Body of pancreas (tissue), 4 donors: ENCODE data around the gene TOGARAM1.

Experiments
- POLR2A ChIP-seq, 3 donors: fragments of 450-650 bp; IDR thresholded peaks; one replicate each; pipeline ENCODE4 v1.6.1; 2016; ENCODE audit warnings: antibody characterized with exemption in 3 of 3, mild to moderate bottlenecking in 2 of 3
- TF ChIP-seq, protein P1 (sequence below), 7 experiments: fragments of 450-650 bp in 4 of 7; fragments of 200-600 bp in 3 of 7; sonication (generic) in 3 of 7; IDR thresholded peaks; one replicate each; pipeline ENCODE4 v1.5.1; 2016 to 2019; ENCODE audit warnings: antibody characterized with exemption in 7 of 7

GRCh38 chr14:45057881-45058364, 95.9 kb downstream of the TOGARAM1 start:
- TF ChIP-seq POLR2A (IDR thresholded peaks at IDR 0.05), result no peak
- TF ChIP-seq, protein P1, sequence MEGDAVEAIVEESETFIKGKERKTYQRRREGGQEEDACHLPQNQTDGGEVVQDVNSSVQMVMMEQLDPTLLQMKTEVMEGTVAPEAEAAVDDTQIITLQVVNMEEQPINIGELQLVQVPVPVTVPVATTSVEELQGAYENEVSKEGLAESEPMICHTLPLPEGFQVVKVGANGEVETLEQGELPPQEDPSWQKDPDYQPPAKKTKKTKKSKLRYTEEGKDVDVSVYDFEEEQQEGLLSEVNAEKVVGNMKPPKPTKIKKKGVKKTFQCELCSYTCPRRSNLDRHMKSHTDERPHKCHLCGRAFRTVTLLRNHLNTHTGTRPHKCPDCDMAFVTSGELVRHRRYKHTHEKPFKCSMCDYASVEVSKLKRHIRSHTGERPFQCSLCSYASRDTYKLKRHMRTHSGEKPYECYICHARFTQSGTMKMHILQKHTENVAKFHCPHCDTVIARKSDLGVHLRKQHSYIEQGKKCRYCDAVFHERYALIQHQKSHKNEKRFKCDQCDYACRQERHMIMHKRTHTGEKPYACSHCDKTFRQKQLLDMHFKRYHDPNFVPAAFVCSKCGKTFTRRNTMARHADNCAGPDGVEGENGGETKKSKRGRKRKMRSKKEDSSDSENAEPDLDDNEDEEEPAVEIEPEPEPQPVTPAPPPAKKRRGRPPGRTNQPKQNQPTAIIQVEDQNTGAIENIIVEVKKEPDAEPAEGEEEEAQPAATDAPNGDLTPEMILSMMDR (IDR thresholded peaks at IDR 0.05), result no peak
